Endothelial cell of umbilical vein (primary cell): ENCODE results near the gene TMEM151B.

Source experiments
- CTCF ChIP-seq, 2 donors: IDR thresholded peaks; 1 replicate in 1 of 2; 2 replicates in 1 of 2; pipeline ENCODE4 v1.5.1; 2011; ENCODE audit warnings: low read length in 2 of 2, mild to moderate bottlenecking in 2 of 2, moderate library complexity in 2 of 2, control low read depth in 1 of 2, inconsistent platforms in 1 of 2, low read depth in 1 of 2; ENCODE audit not compliant: insufficient read depth in 1 of 2; ENCODE audit errors: extremely low read depth in 1 of 2
- EZH2 ChIP-seq: IDR thresholded peaks from 2 replicates; pipeline ENCODE4 v1.6.1; 2012; ENCODE audit warnings: borderline replicate concordance, low read depth, mild to moderate bottlenecking, moderate library complexity, low read length, inconsistent platforms; ENCODE audit not compliant: severe bottlenecking
- FOS ChIP-seq: IDR thresholded peaks from 2 replicates; pipeline ENCODE4 v1.6.1; 2011; ENCODE audit warnings: mild to moderate bottlenecking, low read length, moderate library complexity, borderline replicate concordance; ENCODE audit not compliant: insufficient read depth
- JUN ChIP-seq: IDR thresholded peaks from 2 replicates; pipeline ENCODE4 v1.6.1; 2011; ENCODE audit warnings: borderline replicate concordance, low read depth; ENCODE audit not compliant: insufficient read length, insufficient read depth
- MAX ChIP-seq: IDR thresholded peaks from 2 replicates; pipeline ENCODE4 v1.6.1; 2011; ENCODE audit not compliant: insufficient read depth, insufficient read length
- MYC ChIP-seq: IDR thresholded peaks from one replicate; pipeline ENCODE4 v1.6.1; 2011; ENCODE audit warnings: mild to moderate bottlenecking, low read depth, low read length
- POLR2A ChIP-seq: IDR thresholded peaks from 2 replicates; pipeline ENCODE4 v1.6.1; 2012; ENCODE audit warnings: low read depth, mild to moderate bottlenecking, control low read depth, low read length
- POLR2AphosphoS5 ChIP-seq: IDR thresholded peaks from 2 replicates; pipeline ENCODE4 v1.6.1; 2012; ENCODE audit warnings: low read depth, mild to moderate bottlenecking, control low read depth, low read length, moderate library complexity; ENCODE audit not compliant: insufficient read depth

GRCh38 chr6:44304282-44305199 is 34.3 kb downstream of the TMEM151B start:
- TF ChIP-seq CTCF (IDR thresholded peaks at IDR 0.05; ENCODE audit: extremely low read depth in 1 of 2, insufficient read depth in 1 of 2, low read depth in 1 of 2, low read length in 2 of 2) (peak; percentile 80 to 84), FOS (no peak), EZH2 (no peak), MAX (no peak), POLR2A (no peak), POLR2AphosphoS5 (no peak), MYC (no peak), JUN (no peak)
